Activated T-cell treated with anti-CD3 and anti-CD28 coated beads, Interleukin-2, amount 50 U/mL, for 72 hours (primary cell): ENCODE results near the gene TMEM95. TPM values are rescaled to one million over a fixed set of nuclear protein-coding genes. Genes with fewer than 3 reads are reported as not detected.
A peak's percentile ranks its signal among the peaks of the same experiment; 100 is the strongest.

Experiments
- ATAC-seq, 2 donors: fragments of 150-1000 bp; cut with Tn5 transposase; replicated peaks in 1 of 2; 2 replicates each; pipeline ENCODE4 v1.10.0; 2021; ENCODE audit warnings: moderate library complexity in 2 of 2, mild to moderate bottlenecking in 1 of 2
- DNase-seq, 2 donors: peaks; one replicate each; pipeline ENCODE4 v3.0.0; 2021 to 2022; ENCODE audit warnings: mixed read lengths in 1 of 2
- H3K27ac Mint-ChIP-seq: one replicate; pipeline ENCODE4 v1.8.0; 2022; ENCODE audit warnings: mild to moderate bottlenecking, moderate library complexity, mixed read lengths
- H3K27me3 Mint-ChIP-seq: one replicate; pipeline ENCODE4 v1.8.0; 2022; ENCODE audit warnings: low read depth, mixed read lengths
- H3K36me3 Mint-ChIP-seq, 2 donors: one replicate each; pipeline ENCODE4 v1.8.0; 2022; ENCODE audit warnings: mixed read lengths in 2 of 2, mild to moderate bottlenecking in 1 of 2; ENCODE audit not compliant: insufficient read depth in 2 of 2
- H3K4me1 Mint-ChIP-seq: one replicate; pipeline ENCODE4 v1.8.0; 2022; ENCODE audit warnings: low read depth, mixed read lengths
- H3K4me3 Mint-ChIP-seq, 2 donors: one replicate each; pipeline ENCODE4 v1.8.0; 2022; ENCODE audit warnings: mild to moderate bottlenecking in 2 of 2, mixed read lengths in 2 of 2, moderate library complexity in 2 of 2
- H3K9me3 Mint-ChIP-seq, 2 donors: one replicate each; pipeline ENCODE4 v1.8.0; 2022; ENCODE audit warnings: mixed read lengths in 2 of 2
- total RNA-seq, 2 donors: library from RNA; stranded (reverse); gene quantifications; one replicate each; pipeline ENCODE4 v1.2.3, GENCODE V29; 2022

The TMEM95 gene
- total RNA-seq, 2 donors from 2014 or later, result 0.34 TPM; not detected in 1

DNA sequence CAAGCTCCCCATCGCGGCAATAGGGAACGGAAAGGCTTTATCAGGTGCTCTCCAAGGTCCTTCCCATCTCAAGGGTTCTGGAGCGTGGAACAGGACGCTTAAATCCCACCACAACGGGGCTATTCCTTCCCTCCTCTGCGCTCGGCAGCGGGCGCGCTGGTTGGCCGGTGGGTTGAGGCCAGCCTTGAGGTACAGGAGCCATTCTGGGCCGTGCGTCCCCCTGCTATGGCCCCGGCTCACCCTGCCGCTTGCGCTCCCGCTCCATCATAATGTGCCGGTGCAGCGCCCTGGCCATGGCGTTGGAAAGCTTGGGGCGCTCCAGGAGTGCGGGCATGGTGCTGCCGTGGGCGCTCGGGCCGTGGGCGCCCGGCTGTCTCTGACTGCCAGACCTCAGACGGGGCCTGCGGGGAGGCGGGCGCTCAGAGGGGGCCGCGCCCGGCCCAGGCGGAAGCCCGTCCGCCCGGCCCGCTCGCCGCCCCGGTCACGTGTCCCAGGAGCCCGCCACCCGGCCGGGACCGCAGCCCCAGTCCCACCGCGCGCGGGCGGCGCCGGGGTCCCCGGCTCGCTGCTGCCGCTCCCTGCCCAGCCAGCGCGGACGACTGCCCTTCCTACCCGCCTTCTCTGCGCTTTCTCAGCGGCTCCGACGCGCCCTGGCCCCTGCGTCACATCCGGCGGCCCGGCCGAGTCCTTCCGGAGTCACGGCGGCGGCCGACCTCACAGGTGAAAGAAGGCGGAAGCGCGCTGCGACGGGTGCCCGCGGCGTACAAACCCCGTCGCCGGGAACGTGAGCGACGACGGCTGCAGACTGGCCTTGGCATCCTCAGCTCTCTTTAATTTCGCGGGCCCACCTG lies 40.0 kb upstream of the TMEM95 start, which contains the start of gene GPS2:
Gene GPS2, minus strand, starts transcription at position 642 of the 851 bp plus-strand sequence. Its CDS starts 308 bp downstream, at position 334.
- H3K4me3 Mint-ChIP-seq, result peak within 1 kb of the TSS; percentile 93 to 96
- peak; percentile 89 to 91 for ATAC-seq
- H3K27ac Mint-ChIP-seq, result peak within 1 kb of the TSS; percentile 92
- peaks cover 22 to 25% of the 10 kb centered on the region in 2 donors for H3K36me3 Mint-ChIP-seq
- H3K9me3 Mint-ChIP-seq, result no peaks in the 10 kb centered on the region
- peak; percentile 94 to 97 for DNase-seq
- peaks cover 62% of the 10 kb centered on the region for H3K4me1 Mint-ChIP-seq
- H3K27me3 Mint-ChIP-seq, result no peaks in the 10 kb centered on the region

DNA sequence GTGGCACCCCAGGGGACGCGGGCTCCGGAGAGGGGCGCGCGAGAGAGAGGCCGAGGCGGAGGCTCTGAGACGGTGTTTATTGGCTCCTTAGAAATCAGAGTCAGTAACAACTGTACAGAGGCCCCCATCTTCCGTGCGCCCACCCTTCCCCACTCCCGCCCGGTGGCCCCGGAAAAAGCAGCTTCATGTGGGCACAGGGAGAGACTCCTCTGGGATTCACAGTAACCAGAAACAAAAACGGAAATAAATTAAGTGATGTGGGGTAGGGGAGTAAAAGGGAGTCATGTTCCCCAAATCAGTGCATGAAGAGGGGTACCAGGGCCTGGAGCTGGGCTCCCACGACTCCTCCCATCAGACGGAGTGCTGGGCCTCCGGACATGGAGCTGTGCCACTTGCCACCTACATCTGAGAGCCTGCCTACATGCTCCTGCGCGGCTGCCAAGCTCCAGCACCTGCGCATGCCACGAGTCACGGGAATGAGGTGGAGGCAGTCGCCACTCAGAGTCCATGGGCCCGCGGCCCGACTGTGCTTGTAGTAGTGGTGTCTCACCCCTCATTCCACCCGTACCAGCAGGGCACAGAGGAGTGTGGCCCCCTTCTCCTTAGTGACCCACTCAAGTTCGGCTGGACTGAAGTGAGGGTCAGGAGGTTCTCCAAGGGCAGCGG lies 39.3 kb upstream of the TMEM95 start:
- peak overlapping the region; percentile 72 to 93 for H3K4me3 Mint-ChIP-seq
- no peaks in the 10 kb centered on the region for H3K27me3 Mint-ChIP-seq
- peaks cover 54% of the 10 kb centered on the region for H3K4me1 Mint-ChIP-seq
- no peaks in the 10 kb centered on the region for H3K9me3 Mint-ChIP-seq
- peaks cover 14 to 17% of the 10 kb centered on the region in 2 donors for H3K36me3 Mint-ChIP-seq
- H3K27ac Mint-ChIP-seq, result peak overlapping the region; percentile 30
- DNase-seq (no peak), ATAC-seq (no peak)

- Mint-ChIP-seq H3K4me1 (peaks cover 38% of the 10 kb centered on the region), H3K36me3 (peaks cover 5 to 9% of the 10 kb centered on the region in 2 donors), H3K27ac (no peak overlapping the region), H3K4me3 (peak overlapping the region in 1 of 2 donors; percentile 49), H3K27me3 (no peaks in the 10 kb centered on the region), H3K9me3 (no peaks in the 10 kb centered on the region)
- ATAC-seq (no peak), DNase-seq (no peak)
Observed at GRCh38 chr17:7317161-7317803, 37.7 kb upstream of the TMEM95 start.

DNA sequence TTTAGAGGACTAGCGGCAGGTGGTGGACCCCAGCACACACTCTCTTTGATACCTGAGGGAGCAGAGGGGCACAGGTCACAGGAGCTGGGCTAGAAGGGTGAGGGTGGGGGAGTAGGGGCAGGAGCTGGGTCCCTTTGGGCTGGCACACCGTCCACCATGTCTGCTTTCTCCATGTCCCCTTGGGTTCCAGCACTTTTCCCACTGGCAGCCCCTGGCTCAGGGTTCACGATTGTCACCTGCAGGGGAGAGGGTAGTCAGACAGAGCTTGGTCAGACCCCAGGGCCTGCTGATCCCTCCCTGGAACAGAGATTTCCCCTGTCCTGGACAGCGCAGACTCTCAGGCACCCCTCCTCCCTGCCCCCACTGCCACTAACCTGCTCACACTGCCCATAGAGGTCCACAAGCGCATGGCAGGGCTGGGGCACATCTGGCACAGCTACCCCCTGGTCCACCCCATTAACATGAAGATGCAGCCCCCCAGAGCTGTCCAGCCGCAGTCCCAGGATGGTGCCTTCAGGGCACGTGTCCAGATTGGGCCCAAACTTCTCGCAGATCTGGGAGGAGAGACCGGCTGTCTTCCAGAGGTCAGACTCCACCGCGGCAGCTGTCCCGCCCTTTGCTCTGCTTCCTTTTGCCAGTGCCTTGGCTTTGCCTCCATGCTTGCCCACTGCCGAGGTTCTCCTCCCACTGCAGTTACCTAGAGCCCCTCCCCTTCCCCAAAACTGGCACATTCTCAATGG lies 36.7 kb upstream of the TMEM95 start:
- no peak for ATAC-seq
- H3K4me1 Mint-ChIP-seq, result peaks cover 28% of the 10 kb centered on the region
- peaks cover 3 to 4% of the 10 kb centered on the region in 2 donors for H3K36me3 Mint-ChIP-seq
- DNase-seq, result no peak
- no peak overlapping the region for H3K4me3 Mint-ChIP-seq
- H3K27ac Mint-ChIP-seq, result peak overlapping the region; percentile 55
- H3K27me3 Mint-ChIP-seq, result no peaks in the 10 kb centered on the region
- no peaks in the 10 kb centered on the region for H3K9me3 Mint-ChIP-seq

DNA sequence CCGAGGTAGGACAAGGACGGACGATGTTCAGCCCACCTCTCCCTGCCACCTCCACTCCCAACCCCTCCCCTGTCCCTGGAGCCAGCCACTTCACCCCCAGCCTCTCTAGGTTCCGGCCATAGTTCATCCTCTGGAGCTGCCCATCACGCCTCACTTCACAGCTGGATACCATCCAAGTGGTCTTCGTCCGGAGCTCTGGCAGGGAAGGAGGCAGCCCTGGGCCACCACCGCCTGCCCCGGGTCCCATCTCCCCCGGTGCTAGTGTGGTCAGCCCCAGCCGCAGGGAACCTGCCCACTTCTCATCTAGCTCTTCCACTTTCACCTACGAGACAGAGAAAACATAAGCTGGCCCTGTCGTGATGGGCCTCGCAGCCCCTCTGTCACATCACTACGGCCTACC lies 33.5 kb upstream of the TMEM95 start:
- Mint-ChIP-seq H3K27ac (no peak overlapping the region), H3K4me1 (peaks cover 2% of the 10 kb centered on the region), H3K36me3 (peaks cover 2 to 10% of the 10 kb centered on the region in 2 donors), H3K9me3 (no peaks in the 10 kb centered on the region), H3K4me3 (no peak overlapping the region), H3K27me3 (no peaks in the 10 kb centered on the region)
- ATAC-seq (no peak), DNase-seq (no peak)

- H3K36me3 Mint-ChIP-seq, result peaks cover 0 to 9% of the 10 kb centered on the region in 2 donors
- no peaks in the 10 kb centered on the region for H3K9me3 Mint-ChIP-seq
- H3K27me3 Mint-ChIP-seq, result no peaks in the 10 kb centered on the region
- H3K27ac Mint-ChIP-seq, result no peak overlapping the region
- H3K4me1 Mint-ChIP-seq, result peaks cover 3% of the 10 kb centered on the region
- DNase-seq, result no peak
- no peak for ATAC-seq
- H3K4me3 Mint-ChIP-seq, result no peak overlapping the region
Observed at GRCh38 chr17:7322520-7323194, 32.3 kb upstream of the TMEM95 start.

GRCh38 chr17:7323731-7324437 lies 31.1 kb upstream of the TMEM95 start:
- H3K27ac Mint-ChIP-seq, result no peak overlapping the region
- peaks cover 15% of the 10 kb centered on the region for H3K4me1 Mint-ChIP-seq
- no peaks in the 10 kb centered on the region for H3K27me3 Mint-ChIP-seq
- H3K36me3 Mint-ChIP-seq, result peaks cover 0 to 10% of the 10 kb centered on the region in 2 donors
- H3K4me3 Mint-ChIP-seq, result no peak overlapping the region
- DNase-seq (peak; percentile 64 to 77), ATAC-seq (peak; percentile 40 to 41)
- H3K9me3 Mint-ChIP-seq, result no peaks in the 10 kb centered on the region

- Mint-ChIP-seq H3K27me3 (no peaks in the 10 kb centered on the region), H3K36me3 (peaks cover 0 to 10% of the 10 kb centered on the region in 2 donors), H3K27ac (no peak overlapping the region), H3K4me3 (no peak overlapping the region), H3K9me3 (no peaks in the 10 kb centered on the region), H3K4me1 (peaks cover 16% of the 10 kb centered on the region)
- no peak for DNase-seq
- no peak for ATAC-seq
Observed at GRCh38 chr17:7324438-7324779, 30.5 kb upstream of the TMEM95 start.

- no peak overlapping the region for H3K27ac Mint-ChIP-seq
- no peak for DNase-seq
Observed at GRCh38 chr17:7325031-7325528, 29.9 kb upstream of the TMEM95 start.

GRCh38 chr17:7326186-7326585 lies 28.8 kb upstream of the TMEM95 start:
- peaks cover 24% of the 10 kb centered on the region for H3K4me1 Mint-ChIP-seq
- H3K27ac Mint-ChIP-seq, result no peak overlapping the region
- H3K36me3 Mint-ChIP-seq, result peaks cover 0 to 8% of the 10 kb centered on the region in 2 donors
- H3K4me3 Mint-ChIP-seq, result no peak overlapping the region
- no peak for ATAC-seq
- no peak for DNase-seq
- H3K27me3 Mint-ChIP-seq, result no peaks in the 10 kb centered on the region
- H3K9me3 Mint-ChIP-seq, result no peaks in the 10 kb centered on the region

More at GRCh38 chr17:7325031-7325528, 29.9 kb upstream of the TMEM95 start:
- Mint-ChIP-seq H3K27me3 (no peaks in the 10 kb centered on the region), H3K9me3 (no peaks in the 10 kb centered on the region), H3K36me3 (peaks cover 0 to 10% of the 10 kb centered on the region in 2 donors), H3K4me1 (peaks cover 16% of the 10 kb centered on the region), H3K4me3 (no peak overlapping the region)
- ATAC-seq, result no peak

DNA sequence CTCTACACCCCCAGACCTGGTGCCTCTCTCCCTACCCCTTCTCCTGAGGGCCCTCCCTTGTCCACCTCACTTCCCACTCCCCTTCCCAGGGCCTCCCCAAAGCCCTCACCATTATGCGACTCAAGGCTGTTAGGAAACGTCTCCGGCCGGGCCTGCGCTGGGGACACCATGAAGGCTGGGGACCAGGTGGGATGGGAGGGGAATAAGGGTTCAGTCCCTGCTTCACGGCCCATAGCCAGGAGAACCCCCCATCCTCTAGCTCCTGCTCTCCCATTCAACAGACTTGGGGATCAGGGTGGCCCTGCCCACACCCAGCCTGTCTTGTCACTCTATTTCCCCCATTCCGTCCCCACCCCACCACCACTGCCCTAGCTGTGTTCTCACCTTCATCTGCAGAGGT lies 27.9 kb upstream of the TMEM95 start:
- no peaks in the 10 kb centered on the region for H3K9me3 Mint-ChIP-seq
- H3K27ac Mint-ChIP-seq, result peak overlapping the region; percentile 34
- H3K4me1 Mint-ChIP-seq, result peaks cover 26% of the 10 kb centered on the region
- no peak for DNase-seq
- H3K4me3 Mint-ChIP-seq, result peak overlapping the region in 1 of 2 donors; percentile 8
- no peaks in the 10 kb centered on the region for H3K27me3 Mint-ChIP-seq
- peaks cover 0 to 8% of the 10 kb centered on the region in 2 donors for H3K36me3 Mint-ChIP-seq
- ATAC-seq, result no peak
